ENCODE measurements around the gene NDUFAF8. TPM values are rescaled to one million over a fixed set of nuclear protein-coding genes. Genes with fewer than 3 reads are reported as not detected.

Gene NDUFAF8, protein sequence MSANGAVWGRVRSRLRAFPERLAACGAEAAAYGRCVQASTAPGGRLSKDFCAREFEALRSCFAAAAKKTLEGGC
- 10 to 100 TPM in 3 of 4 donors, not detected in 1; 22.3 to 35.4 (median 29.9) TPM for total RNA-seq

- no peak for TF ChIP-seq EP300 (IDR thresholded peaks at IDR 0.05; ENCODE audit: low read depth)
- TF ChIP-seq POLR2AphosphoS5 (IDR thresholded peaks at IDR 0.05), result peak in 2 of 3 donors; percentile 83 to 86
- peak; percentile 73 for TF ChIP-seq POLR2A (IDR thresholded peaks at IDR 0.05)
- TF ChIP-seq, protein P1, sequence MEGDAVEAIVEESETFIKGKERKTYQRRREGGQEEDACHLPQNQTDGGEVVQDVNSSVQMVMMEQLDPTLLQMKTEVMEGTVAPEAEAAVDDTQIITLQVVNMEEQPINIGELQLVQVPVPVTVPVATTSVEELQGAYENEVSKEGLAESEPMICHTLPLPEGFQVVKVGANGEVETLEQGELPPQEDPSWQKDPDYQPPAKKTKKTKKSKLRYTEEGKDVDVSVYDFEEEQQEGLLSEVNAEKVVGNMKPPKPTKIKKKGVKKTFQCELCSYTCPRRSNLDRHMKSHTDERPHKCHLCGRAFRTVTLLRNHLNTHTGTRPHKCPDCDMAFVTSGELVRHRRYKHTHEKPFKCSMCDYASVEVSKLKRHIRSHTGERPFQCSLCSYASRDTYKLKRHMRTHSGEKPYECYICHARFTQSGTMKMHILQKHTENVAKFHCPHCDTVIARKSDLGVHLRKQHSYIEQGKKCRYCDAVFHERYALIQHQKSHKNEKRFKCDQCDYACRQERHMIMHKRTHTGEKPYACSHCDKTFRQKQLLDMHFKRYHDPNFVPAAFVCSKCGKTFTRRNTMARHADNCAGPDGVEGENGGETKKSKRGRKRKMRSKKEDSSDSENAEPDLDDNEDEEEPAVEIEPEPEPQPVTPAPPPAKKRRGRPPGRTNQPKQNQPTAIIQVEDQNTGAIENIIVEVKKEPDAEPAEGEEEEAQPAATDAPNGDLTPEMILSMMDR (IDR thresholded peaks at IDR 0.05), result no peak
- Histone ChIP-seq H3K4me3 (peak within 1 kb of the TSS; percentile 84 to 100 (median 98)), H3K4me1 (peaks cover 15 to 30% (median 25%) of the 10 kb centered on the region in 4 donors), H3K9me3 (no peaks in the 10 kb centered on the region), H3K27ac (peak within 1 kb of the TSS; percentile 83 to 95 (median 90)), H3K36me3 (no peaks in the 10 kb centered on the region), H3K27me3 (no peaks in the 10 kb centered on the region)
- in situ Hi-C loops (cut with MboI; ENCODE audit: low pct_ligation_motif_present in 1 of 4, low pct_unique_long_range_greater_than_20kb in 1 of 4, low sequenced_read_pairs in 3 of 4), result no loop called here
- intact Hi-C loops (cut with DNase I; ENCODE audit: low total_unique reads), result loop anchor here (10.0 kb wide), 1 partner anchor 56 kb away; the partner anchor contains the start of gene SLC38A10
- WGBS, 2 donors (ENCODE audit: low coverage in 1 of 2), result 0% methylated on average over 2 to 51 of the region's 100 CpGs
- DNase-seq, result peak; percentile 97
These were observed at the start of gene NDUFAF8, which contains the start of gene TEPSIN for GRCh38 chr17:81238815-81239713. Gene NDUFAF8, plus strand, starts transcription at chr17:81239318. Its CDS starts 46 bp downstream, at chr17:81239364. Gene TEPSIN, minus strand, starts transcription at chr17:81239055. Its CDS starts 22 bp downstream, at chr17:81239033.

- Histone ChIP-seq H3K4me1 (no peaks in the 10 kb centered on the region), H3K36me3 (no peaks in the 10 kb centered on the region), H3K27ac (no peak overlapping the region), H3K9me3 (no peaks in the 10 kb centered on the region), H3K27me3 (peaks cover 1% of the 10 kb centered on the region), H3K4me3 (no peak overlapping the region)
- intact Hi-C loops (cut with DNase I; ENCODE audit: low total_unique reads) (no loop called here), in situ Hi-C loops (cut with MboI; ENCODE audit: low pct_ligation_motif_present in 1 of 4, low pct_unique_long_range_greater_than_20kb in 1 of 4, low sequenced_read_pairs in 3 of 4) (no loop called here)
- TF ChIP-seq POLR2A (IDR thresholded peaks at IDR 0.05), result no peak
- no peak for TF ChIP-seq POLR2AphosphoS5 (IDR thresholded peaks at IDR 0.05)
- TF ChIP-seq EP300 (IDR thresholded peaks at IDR 0.05; ENCODE audit: low read depth), result no peak
- TF ChIP-seq, protein P1 (IDR thresholded peaks at IDR 0.05), result no peak
- WGBS, 2 donors (ENCODE audit: low coverage in 1 of 2), result 81% methylated on average over 14 of the region's 27 CpGs; no CpG with 5 or more reads in 1 of the 2 donors
- DNase-seq, result no peak
These were observed 49.2 kb upstream of the NDUFAF8 start for GRCh38 chr17:81189670-81190530.

DNA sequence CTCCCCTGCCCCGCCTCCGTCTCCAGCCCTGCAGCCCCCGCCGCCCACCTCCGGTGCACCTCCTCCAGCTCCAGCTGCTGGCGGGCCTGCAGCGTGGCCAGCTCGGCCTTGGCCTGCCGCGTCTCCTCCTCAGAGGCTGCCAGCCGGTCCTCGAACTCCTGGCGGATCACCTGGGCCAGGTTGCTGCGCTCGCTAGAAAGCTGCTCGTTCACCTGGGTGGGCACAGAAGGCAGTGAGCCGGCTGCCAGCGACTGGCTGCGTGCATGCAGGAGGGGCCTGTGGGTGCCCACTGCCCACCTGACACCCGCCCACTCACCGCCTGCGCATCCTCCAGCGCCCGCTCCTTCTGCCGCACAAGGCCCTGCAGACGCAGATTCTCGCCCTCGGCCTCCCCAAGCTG is 48.5 kb upstream of the NDUFAF8 start:
- intact Hi-C loops (cut with DNase I; ENCODE audit: low total_unique reads), result no loop called here

More for the DNA sequence above, 48.5 kb upstream of the NDUFAF8 start:
- no peaks in the 10 kb centered on the region for H3K4me1 ChIP-seq
- H3K9me3 ChIP-seq, result no peaks in the 10 kb centered on the region
- H3K27ac ChIP-seq, result no peak overlapping the region
- TF ChIP-seq EP300 (IDR thresholded peaks at IDR 0.05; ENCODE audit: low read depth) (no peak), POLR2AphosphoS5 (IDR thresholded peaks at IDR 0.05) (no peak), POLR2A (IDR thresholded peaks at IDR 0.05) (no peak)
- TF ChIP-seq, protein P1 (IDR thresholded peaks at IDR 0.05), result no peak
- no peaks in the 10 kb centered on the region for H3K27me3 ChIP-seq
- no peaks in the 10 kb centered on the region for H3K36me3 ChIP-seq
- 92 to 94% methylated on average over 7 to 26 of the region's 28 CpGs for WGBS, 2 donors (ENCODE audit: low coverage in 1 of 2)
- H3K4me3 ChIP-seq, result no peak overlapping the region
- no peak for DNase-seq
- in situ Hi-C loops (cut with MboI; ENCODE audit: low pct_ligation_motif_present in 1 of 4, low pct_unique_long_range_greater_than_20kb in 1 of 4, low sequenced_read_pairs in 3 of 4), result no loop called here

All from transverse colon (tissue), 4 donors.